ENCODE measurements around the gene KCNJ6. TPM values are rescaled to one million over a fixed set of nuclear protein-coding genes. Genes with fewer than 3 reads are reported as not detected.

Gene KCNJ6
- total RNA-seq, 1 donor from 2014 or later = 0.12 TPM

GRCh38 chr21:37904856-37905255 lies 11.4 kb downstream of the KCNJ6 start:
- DNase-seq (ENCODE audit: low spot score) = no peak

- DNase-seq (ENCODE audit: low spot score) = no peak
Observed at GRCh38 chr21:37903396-37903795, 12.9 kb downstream of the KCNJ6 start.

DNA sequence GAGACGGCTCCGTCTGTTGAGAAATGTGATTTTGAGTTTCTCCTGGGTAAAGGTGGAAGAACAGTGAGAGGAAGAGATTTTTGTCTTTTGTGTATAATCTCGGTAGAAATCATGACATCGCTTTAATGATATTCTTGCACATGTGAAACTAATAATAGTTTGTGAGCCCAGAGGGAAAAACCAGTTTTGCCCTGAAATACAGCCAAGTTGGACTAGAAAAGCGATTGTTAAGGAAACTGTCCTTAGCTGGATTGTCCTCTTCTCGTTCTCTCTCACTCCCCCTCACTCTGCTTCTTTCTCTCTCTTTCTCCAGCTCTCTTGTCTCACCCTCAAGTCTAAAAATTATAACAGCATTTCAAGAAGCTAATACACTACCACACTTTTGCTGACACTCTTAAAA lies 17.1 kb downstream of the KCNJ6 start:
- no peak for DNase-seq (ENCODE audit: low spot score)

- DNase-seq (ENCODE audit: low spot score) = no peak
Observed at GRCh38 chr21:37896788-37897187, 19.5 kb downstream of the KCNJ6 start.

DNA sequence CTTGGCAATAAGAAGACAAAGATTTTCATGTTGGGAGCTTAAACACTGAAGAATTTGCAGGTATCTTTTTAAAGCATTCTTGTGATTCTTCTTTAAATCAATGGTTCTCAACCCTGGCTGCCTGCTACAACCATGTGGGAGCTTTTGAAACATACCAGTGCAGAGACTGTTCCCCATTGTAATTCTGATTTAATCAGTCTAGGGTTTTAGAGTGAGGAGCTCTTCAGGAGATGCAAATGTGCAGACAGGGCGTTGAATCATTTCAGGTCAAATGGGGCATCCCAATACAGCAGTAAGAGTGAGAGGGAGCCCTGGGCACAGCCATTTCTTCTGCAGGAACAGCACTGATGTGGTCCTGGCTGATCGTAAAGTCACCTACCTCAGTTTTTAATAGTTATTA lies 24.3 kb downstream of the KCNJ6 start:
- no peak for DNase-seq (ENCODE audit: low spot score)

DNA sequence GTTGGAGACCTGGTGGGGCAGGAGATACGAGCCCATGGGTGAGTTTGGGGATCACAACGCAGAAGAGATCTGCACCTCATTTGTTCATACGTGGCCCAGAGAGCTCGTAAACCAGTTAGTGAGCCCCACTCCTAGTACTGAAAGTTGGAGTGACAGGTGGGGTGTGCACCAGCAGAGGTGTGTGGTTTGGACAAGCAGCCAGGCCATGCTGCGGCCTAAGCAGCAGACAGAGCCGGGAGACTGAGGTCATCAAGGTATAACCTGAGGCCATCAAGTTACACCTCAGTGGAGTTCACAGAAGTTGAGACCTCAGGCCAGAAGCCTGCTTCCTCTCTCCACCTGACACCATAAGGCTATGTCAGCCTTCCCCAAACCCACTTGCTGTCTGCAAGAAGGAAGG lies 27.6 kb downstream of the KCNJ6 start:
- DNase-seq (ENCODE audit: low spot score) = no peak

DNA sequence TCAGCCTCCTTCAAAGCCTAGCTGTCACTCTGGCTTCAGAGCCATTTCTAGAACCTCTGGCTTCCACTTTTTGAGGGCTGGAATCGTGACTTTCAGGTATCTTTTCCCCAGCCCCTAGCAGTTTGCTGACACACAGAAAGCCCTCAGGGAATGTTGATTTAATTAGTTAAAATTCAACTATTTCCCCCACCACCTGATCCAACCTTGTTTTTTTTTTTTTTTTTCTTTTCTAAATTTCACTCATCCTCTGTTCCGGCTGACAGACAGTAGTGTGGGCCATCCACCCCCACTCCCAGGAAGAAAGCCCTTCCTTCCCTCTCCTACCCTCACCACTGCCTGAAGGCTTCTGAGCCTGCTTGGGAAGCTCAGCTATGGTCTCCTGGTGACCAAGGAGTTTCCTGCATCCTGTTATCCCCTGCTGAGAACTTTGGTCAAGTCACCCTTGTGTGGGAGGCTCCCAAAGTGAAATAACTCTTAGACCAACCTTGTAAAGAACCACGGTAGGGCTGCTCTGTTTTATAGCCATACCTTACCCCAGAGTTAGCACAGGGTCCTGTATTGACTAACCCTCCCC lies 29.4 kb downstream of the KCNJ6 start:
- DNase-seq (ENCODE audit: low spot score) = no peak

DNA sequence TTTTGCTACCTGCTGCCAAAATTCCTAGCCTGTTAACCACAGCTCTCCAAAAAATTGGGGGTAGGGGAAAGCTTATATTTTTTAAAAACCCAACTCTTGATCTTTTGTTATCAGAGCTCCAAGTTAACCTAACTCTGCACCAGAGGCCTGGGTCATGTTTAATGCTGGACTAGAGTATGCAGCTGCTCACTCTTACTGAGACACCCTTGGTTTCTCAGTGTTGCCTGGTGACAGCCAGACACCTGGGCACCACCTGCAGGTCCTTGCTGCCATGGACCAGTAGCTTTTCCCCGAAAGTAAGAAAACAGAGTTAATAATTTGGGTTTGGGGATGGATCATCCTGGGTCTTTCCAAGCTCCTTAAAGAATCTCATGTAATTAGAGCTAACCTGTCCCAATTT lies 30.1 kb downstream of the KCNJ6 start:
- DNase-seq (ENCODE audit: low spot score) = no peak

DNA sequence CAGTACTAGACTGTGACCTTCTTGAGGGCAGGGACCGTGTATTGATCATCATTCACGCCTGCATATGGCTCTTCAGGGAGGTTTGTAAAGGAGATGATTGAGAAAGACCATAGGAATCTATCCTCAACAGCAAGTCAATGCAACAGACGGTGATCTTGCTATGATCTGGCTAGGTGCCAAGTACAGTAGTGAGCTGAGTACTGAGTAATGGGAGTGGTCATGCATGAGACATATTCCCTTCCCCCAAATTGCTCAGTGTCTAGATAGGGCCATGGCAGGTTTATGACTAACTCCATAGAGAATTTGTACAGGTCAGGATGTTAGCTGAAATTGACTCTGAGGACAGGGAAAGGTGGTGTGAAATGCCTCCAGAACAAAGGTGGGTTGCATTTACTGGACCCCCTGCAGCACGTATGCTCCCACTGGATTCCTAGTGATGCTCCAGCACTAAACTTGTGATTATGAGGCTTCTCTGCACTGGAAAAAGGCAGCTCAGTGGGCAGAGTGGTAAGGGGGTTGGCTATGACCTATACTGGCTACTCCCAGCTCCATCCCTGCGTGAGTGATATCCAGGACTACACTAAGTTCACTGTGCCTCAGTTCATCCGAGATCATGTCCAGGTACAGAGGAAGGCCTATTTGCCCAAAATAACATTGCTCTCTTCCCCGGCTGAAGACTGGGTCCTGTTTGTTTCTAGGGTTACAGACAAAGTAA lies 37.2 kb downstream of the KCNJ6 start:
- DNase-seq (ENCODE audit: low spot score) = no peak

DNA sequence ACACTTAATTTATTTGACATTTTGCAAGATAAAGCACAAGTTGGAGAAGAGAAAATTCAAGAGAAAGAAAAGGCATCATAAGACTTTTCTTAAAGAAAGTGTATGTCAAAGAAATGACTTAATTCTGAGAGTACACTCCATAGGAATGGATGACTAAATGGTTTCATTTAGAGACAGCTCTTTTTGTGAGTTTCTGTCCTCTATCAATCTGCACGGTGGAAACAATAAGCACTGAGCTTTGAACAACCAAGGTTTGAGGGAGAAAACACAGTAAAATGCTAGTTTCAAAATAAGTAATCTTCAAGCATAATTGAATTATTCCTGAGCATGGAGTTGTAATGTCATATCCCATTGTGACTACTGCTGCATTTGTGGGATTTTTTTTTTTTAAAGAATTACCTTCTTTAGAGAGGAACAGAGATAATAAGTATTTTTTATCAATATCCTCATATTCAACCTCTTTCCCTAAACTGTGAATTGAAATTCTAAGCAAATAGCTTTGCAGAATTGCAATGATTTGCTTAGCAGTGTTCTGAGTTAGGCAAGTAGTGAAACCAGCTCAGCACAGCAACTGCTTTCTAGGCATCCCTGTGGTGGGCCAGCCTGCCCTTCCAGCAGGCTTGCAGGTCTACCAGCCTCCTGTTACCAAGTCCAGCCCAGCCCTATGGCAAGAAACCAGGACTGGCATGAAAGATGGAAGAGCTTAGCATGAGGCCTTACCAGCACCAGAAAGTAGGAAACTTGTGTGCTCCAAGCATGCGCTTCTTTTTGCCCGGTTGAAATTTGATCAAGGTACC lies 38.2 kb downstream of the KCNJ6 start:
- no peak for DNase-seq (ENCODE audit: low spot score)

DNA sequence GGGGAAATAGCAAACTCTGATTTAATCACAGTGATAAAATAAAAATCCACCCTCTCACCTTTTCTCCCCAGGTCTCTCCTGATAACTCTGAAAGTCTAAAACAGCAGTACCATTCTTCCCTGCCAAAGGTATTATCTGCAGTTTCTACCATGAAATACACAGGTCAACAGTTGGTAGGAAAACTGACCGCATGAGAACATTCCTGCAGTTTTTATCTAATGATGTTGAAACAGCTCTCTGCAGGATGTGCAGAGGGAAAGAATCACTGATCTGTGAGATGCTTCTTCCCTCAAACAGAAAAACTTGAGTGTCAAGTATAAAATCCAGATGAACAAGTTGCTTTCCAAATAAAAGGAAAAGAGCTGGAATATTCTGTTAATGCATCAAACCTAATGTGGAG lies 39.1 kb downstream of the KCNJ6 start:
- DNase-seq (ENCODE audit: low spot score) = no peak

DNA sequence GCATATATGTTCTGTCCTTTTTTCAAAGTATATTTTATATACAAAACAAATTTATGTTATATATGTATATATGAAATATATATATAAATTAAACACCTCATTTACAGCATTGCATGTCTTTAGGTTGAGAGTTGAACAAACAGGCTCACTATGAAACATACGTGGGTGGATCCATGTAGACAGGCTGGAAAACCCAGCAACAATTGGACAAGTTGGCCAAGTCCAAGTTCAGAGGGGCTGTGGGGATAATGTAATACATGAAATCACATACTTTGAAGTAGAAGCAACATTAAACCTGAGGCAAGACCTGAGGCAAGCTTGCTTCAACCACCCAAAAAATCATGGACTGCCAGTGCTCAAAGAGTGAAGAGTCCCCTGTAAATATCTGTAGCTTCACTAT lies 39.7 kb downstream of the KCNJ6 start:
- no peak for DNase-seq (ENCODE audit: low spot score)

DNA sequence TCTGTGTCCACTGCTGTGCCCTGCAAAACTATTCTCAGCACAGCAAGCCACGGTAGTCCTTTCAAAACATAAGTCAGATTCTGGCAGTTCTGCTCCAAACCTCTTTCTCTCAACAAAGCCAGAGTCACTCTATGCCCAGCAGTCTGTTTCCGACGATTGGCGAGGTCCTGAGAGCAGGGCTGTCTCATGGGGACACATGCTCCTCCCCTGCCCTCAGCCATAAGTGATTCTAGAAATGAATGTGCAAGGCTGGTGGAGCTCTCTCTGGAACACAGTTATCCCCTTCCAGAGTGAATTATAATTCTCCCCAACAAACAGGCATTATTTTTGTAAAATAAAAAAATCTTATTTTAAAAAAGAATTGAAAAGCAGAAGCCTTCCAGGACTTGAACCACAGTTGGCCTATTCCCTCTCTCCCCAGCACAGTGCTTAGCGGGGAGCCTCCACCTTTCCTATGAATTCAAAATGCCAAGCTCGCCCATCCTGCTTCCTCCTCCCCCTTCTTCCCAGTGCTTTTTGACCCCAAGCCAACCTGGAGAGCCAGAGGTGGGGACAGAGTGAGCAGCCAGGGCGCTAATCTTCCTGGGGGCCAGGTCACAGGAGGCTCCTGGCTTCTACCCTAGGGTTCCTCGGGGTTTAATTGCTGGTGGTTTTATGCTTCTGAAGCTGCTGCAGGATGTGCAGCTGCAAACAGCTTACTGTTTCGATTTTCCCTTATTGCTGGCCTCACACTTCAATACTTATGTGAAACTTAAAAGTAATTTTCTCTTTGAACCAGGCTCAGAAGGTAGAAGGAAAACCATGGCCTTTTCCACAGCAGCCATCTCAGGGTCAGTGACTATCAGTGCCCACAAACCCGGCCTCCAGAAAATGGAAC lies 41.1 kb downstream of the KCNJ6 start:
- no peak for DNase-seq (ENCODE audit: low spot score)

DNA sequence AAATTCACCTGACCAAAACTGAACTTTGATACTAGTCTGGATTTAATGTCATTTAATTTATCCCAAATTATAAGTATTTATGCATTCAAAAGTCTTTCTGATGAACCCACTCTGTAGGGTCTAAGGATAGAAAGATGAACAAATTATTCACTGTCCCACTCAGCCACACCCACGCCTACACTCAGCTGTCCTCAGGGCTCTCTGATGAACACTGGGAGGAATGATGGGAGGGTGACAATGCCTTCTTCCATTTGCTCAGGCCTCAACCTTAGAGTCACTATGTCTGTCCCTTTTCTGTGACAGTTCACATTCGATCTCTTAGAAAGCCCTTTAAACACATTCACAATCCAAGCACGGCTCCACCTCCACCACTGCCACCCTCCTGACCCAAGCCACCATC lies 41.8 kb downstream of the KCNJ6 start:
- no peak for DNase-seq (ENCODE audit: low spot score)

DNA sequence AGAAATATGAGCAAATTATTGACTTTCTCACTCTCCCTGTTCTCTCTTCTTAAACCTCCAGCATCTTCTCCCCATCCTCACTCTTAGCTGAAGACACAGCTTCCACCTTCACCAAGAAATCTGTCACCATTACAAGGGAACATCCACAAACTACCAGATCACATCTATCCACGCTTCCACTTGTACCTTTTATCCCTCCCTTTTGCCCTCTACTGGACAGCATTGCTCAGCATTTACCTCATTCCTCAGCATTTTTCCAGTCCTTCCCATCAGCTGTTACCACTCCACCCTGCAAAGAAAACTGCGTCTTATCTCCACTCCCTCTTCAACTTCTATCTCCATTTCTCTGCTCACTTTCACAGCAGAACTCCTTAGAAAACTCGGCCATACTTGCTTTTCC lies 42.6 kb downstream of the KCNJ6 start:
- no peak for DNase-seq (ENCODE audit: low spot score)

DNA sequence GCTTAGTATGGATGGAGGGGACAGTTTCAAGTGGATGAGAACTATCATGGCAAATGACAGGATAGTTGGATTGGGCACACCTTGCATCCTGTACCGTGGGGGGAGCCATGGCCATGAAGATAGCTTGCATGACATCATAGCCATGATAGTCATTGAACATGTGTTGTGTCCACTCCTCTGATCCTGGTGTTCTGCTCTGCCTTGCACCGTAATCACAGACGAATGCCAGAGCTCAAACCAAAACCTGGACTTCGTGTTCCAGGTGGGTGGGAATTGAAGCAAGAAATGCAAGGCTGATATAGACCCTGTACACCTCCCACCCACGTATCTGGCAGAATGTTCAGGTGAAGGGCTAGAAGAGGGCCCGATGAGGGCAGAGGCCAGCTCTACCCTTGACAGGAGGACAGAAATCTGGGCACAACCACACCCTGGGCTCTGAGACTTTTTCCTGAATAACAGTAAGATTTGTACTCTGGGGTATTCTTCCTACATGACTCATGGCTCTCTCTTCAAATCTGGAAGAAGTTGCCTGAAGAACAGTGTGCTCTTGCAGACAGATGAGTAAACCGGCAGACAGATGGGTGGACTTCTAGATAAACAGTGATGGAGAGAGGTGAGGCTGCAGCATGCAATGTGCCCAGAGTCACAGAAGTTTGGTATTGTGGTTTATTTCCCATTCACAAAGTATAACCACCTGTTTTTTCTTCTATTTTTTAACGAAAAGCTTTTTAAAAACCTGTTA lies 45.0 kb downstream of the KCNJ6 start:
- no peak for DNase-seq (ENCODE audit: low spot score)

- no peak for DNase-seq (ENCODE audit: low spot score)
Observed at GRCh38 chr21:37870221-37870620, 46.0 kb downstream of the KCNJ6 start.

DNA sequence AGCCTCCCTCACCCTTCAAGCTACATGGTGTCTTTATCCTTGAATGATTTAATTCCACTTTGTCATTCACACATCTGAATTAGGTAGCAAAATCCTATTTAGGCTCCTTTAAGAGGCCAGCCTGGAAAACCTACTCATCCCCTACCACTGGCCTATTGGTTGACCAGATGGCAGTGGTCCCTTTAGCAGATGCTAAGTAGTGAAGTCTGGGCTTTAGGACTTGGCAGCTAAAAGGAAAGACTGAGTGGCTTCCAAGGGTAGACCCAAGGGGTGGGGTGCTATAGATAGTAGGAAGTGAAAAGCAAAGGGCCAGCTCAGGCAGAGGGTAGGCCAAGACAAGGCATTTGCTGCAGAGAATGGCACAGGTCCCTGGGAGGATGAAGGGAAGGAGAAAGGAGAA lies 46.6 kb downstream of the KCNJ6 start:
- no peak for DNase-seq (ENCODE audit: low spot score)

DNA sequence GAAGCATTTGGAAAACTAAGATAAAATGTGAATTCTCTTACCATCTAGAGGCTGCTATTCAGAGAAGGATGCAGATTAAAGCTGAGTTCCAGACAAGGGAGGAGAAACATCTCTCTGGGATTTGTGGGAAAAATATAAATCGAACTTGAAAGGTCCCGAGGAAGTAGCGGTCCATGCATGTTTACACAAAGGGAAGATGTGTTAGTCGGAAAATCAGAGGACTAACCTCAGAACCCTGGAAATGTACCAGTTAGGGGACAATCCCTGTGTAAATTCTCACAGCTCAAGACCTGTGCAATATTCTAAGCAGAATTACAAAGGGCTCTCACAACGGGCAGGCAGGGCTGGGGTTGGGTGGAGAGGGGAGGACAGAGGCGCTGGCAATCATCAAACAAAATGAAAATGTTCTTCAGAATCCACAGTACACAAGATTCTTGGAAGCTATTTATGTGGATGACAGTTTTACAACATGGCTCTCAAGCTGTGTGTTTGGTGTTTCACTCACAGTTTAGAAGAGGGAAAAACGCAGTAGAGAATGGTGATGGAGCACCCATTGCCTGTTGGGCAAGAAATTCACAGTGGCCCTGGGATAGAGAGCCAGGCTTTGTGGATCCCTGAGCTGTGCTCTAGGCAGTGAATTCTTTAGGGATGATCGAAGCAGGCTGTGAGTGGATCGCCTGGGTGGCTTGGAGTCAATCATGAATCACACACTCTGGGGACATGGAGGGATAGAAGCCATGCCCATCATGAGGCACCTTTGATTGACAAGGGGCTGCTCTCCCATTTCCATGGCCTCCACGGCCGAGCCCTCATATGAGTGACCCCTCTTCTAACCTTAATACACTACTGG lies 47.6 kb downstream of the KCNJ6 start:
- DNase-seq (ENCODE audit: low spot score) = no peak

DNA sequence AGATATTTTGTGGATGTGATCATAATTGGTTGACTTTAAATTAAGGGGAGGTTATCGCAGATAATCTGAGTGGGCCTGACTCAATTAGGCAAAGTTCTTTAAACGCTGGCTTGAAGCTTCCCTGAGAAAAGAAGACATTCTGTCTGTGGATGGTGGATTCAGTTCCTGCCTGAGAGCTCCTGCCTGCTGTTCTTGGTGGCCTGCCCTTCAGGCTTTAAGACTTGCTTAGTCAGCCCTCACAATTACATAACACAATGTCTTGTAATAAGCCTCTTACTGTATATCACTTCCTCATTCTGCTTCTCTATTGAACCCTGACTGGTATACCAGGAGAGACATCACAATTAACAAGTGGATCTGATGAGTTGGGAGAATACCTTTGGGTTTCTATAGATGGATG lies 50.2 kb downstream of the KCNJ6 start:
- DNase-seq (ENCODE audit: low spot score) = no peak

DNA sequence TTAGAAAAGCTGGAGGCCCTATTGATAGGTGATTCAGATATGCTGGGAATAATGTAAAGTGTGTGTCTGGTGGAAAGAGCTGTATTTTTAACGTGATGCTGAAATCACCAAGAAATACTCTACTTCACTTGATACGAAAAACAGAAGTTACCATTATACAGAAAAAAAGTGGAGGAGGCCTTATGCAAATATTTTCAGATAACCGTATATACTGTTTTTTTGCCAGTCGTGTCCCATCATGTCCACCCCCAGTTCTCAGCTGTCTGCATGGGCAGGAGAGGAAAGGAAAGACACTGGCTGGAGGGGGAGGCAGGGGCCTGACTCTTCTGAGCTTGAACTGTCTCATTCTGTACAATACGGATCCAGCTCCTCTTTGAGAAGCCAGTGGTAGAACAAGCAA lies 51.1 kb downstream of the KCNJ6 start:
- no peak for DNase-seq (ENCODE audit: low spot score)

Data from mucosa of gallbladder (tissue), 1 donor.